GM23338 (cell line): ENCODE measurements around the gene AMPD3. TPM values are rescaled to one million over a fixed set of nuclear protein-coding genes. Genes with fewer than 3 reads are reported as not detected.

Experiments used
- ATAC-seq: fragments of 200-7000 bp; cut with Tn5 transposase; 3 replicates; pipeline ENCODE4 v1.9.1; 2020
- DNase-seq: peaks from one replicate; pipeline ENCODE4 v3.0.0-alpha.2; 2015; ENCODE audit warnings: low spot score
- H2AFZ ChIP-seq: fragments of 200-600 bp; sonication (generic); 2 replicates; pipeline ENCODE4 v1.8.0; 2016; ENCODE audit warnings: antibody characterized with exemption, mild to moderate bottlenecking, moderate library complexity
- H3F3A ChIP-seq: fragments of 200-600 bp; sonication (generic); replicated peaks from 2 replicates; pipeline ENCODE4 v1.8.0; 2017; ENCODE audit warnings: antibody characterized with exemption, mixed run types, low read depth
- H3K27ac ChIP-seq: fragments of 200-600 bp; sonication (generic); 2 replicates; pipeline ENCODE4 v1.6.1; 2016; ENCODE audit warnings: low read depth
- H3K27me3 ChIP-seq: fragments of 200-600 bp; sonication (generic); 2 replicates; pipeline ENCODE4 v1.8.0; 2016; ENCODE audit warnings: mild to moderate bottlenecking, mixed run types, moderate library complexity; ENCODE audit not compliant: insufficient read depth
- H3K36me3 ChIP-seq: fragments of 200-600 bp; sonication (generic); 2 replicates; pipeline ENCODE4 v1.8.0; 2016; ENCODE audit warnings: mild to moderate bottlenecking; ENCODE audit not compliant: insufficient read depth
- H3K4me1 ChIP-seq: fragments of 200-600 bp; sonication (generic); 2 replicates; pipeline ENCODE4 v1.8.0; 2016; ENCODE audit warnings: mild to moderate bottlenecking, moderate library complexity; ENCODE audit not compliant: insufficient read depth
- H3K4me2 ChIP-seq: fragments of 200-600 bp; sonication (generic); 2 replicates; pipeline ENCODE4 v1.7.1; 2017; ENCODE audit warnings: mixed run types
- H3K4me3 ChIP-seq: fragments of 200-600 bp; sonication (generic); 2 replicates; pipeline ENCODE4 v1.6.1; 2016; ENCODE audit warnings: mixed run types
- H3K79me2 ChIP-seq: fragments of 200-600 bp; sonication (generic); replicated peaks from 2 replicates; pipeline ENCODE4 v1.8.0; 2017; ENCODE audit warnings: mild to moderate bottlenecking; ENCODE audit not compliant: insufficient read depth
- H3K9me2 ChIP-seq: fragments of 200-600 bp; sonication (generic); 2 replicates; pipeline ENCODE4 v1.8.0; 2017; ENCODE audit not compliant: insufficient read depth
- H4K20me1 ChIP-seq: fragments of 200-600 bp; sonication (generic); replicated peaks from 2 replicates; pipeline ENCODE4 v1.8.0; 2017; ENCODE audit warnings: mild to moderate bottlenecking; ENCODE audit not compliant: insufficient read depth
- H3K27ac Mint-ChIP-seq: 2 replicates; pipeline ENCODE4 v1.8.0; 2020; ENCODE audit warnings: inconsistent platforms, mild to moderate bottlenecking, moderate library complexity, mixed read lengths
- H3K27me3 Mint-ChIP-seq: 3 replicates; pipeline ENCODE4 v1.8.0; 2022; ENCODE audit warnings: low read depth, mild to moderate bottlenecking, moderate library complexity, mixed read lengths, inconsistent platforms; ENCODE audit not compliant: insufficient read depth, poor library complexity
- H3K36me3 Mint-ChIP-seq: 3 replicates; pipeline ENCODE4 v1.8.0; 2021; ENCODE audit warnings: low read depth, mild to moderate bottlenecking, inconsistent platforms, moderate library complexity, mixed read lengths
- H3K4me1 Mint-ChIP-seq: 3 replicates; pipeline ENCODE4 v1.8.0; 2020; ENCODE audit warnings: mild to moderate bottlenecking, inconsistent platforms, mixed read lengths
- H3K4me3 Mint-ChIP-seq: 3 replicates; pipeline ENCODE4 v1.8.0; 2021; ENCODE audit warnings: moderate library complexity, mild to moderate bottlenecking, inconsistent platforms, mixed read lengths
- H3K9me3 Mint-ChIP-seq: 3 replicates; pipeline ENCODE4 v1.8.0; 2020; ENCODE audit warnings: moderate library complexity, mild to moderate bottlenecking, inconsistent platforms, mixed read lengths
- CREB1 ChIP-seq: fragments of 250-450 bp; sonication (Bioruptor Pico); IDR thresholded peaks from 2 replicates; pipeline ENCODE4 v1.5.0; 2020; ENCODE audit warnings: low read depth, mild to moderate bottlenecking, moderate library complexity
- ETS1 ChIP-seq: IDR thresholded peaks from 2 replicates; pipeline ENCODE4 v1.6.1; 2016; ENCODE audit warnings: antibody characterized with exemption
- NANOG ChIP-seq: IDR thresholded peaks from 2 replicates; pipeline ENCODE4 v1.6.1; 2016; ENCODE audit warnings: antibody characterized with exemption, borderline replicate concordance
- ZNF114 ChIP-seq: fragments of 250-450 bp; sonication (Bioruptor Pico); IDR thresholded peaks from 2 replicates; pipeline ENCODE4 v1.5.0; 2020; ENCODE audit warnings: mild to moderate bottlenecking, moderate library complexity
- ZNF462 ChIP-seq: fragments of 250-450 bp; sonication (Bioruptor Pico); IDR thresholded peaks from 2 replicates; pipeline ENCODE4 v1.5.0; 2020; ENCODE audit warnings: mild to moderate bottlenecking, moderate library complexity
- polyA plus RNA-seq: library from polyadenylated mRNA; unstranded; fragments of >200 nt; fragmentation: Nextera tagmentation; extraction: Ambion mirVana; gene quantifications from 2 replicates; pipeline ENCODE4 v1.2.1, GENCODE V29; 2016
- total RNA-seq: library from RNA; depleted of rRNA; stranded (reverse); fragments of >200 nt; shearing (Covaris generic); gene quantifications from 2 replicates; pipeline ENCODE4 v1.2.3, GENCODE V29; 2014

The AMPD3 gene
- total and polyA plus RNA-seq, 2 experiments from 2014 or later = 1.6 to 2.1 TPM

- no peak for TF ChIP-seq ZNF462 (CRISPR knock-in tag)
- no peak for TF ChIP-seq ETS1
Observed at GRCh38 chr11:10500757-10501684, 46.0 kb downstream of the AMPD3 start (continued).

- TF ChIP-seq ZNF114 (CRISPR knock-in tag) (no peak), CREB1 (no peak), ETS1 (no peak), NANOG (no peak)
- H3K9me2 ChIP-seq = 0 out of 2 replicates have a peak, but pooled peaks cover 3% of the 10 kb centered on the region
- Mint-ChIP-seq H3K27ac (no peak overlapping the region), H3K4me3 (no peak overlapping the region), H3K27me3 (peaks cover 5% of the 10 kb centered on the region), H3K36me3 (peaks cover 11% of the 10 kb centered on the region; the same call in 2 of the 3 replicates), H3K4me1 (peaks cover 12% of the 10 kb centered on the region), H3K9me3 (no peaks in the 10 kb centered on the region)
- H3K4me1 ChIP-seq = no peaks in the 10 kb centered on the region
- H3K4me3 ChIP-seq = no peak overlapping the region
- H3K27me3 ChIP-seq = no peaks in the 10 kb centered on the region
- DNase-seq (no peak), ATAC-seq (no peak)
- H3K4me2 ChIP-seq = no peak overlapping the region
- no peaks in the 10 kb centered on the region for H3F3A ChIP-seq
- H3K36me3 ChIP-seq = no peaks in the 10 kb centered on the region
- no peaks in the 10 kb centered on the region for H4K20me1 ChIP-seq
- H2AFZ ChIP-seq = no peak overlapping the region
- no peak overlapping the region for H3K27ac ChIP-seq
- no peaks in the 10 kb centered on the region for H3K79me2 ChIP-seq
Observed at GRCh38 chr11:10502065-10502680, 47.1 kb downstream of the AMPD3 start.
